HepG2 (cell line): Measurements from ENCODE around the gene NEMP2. TPM values are rescaled to one million over a fixed set of nuclear protein-coding genes. Genes with fewer than 3 reads are reported as not detected.

Experiments used
- ATAC-seq: fragments of 200-7000 bp; cut with Tn5 transposase; 3 replicates; pipeline ENCODE4 v1.9.1; 2020; ENCODE audit warnings: mild to moderate bottlenecking, moderate library complexity
- BruUV-seq: library from RNA; stranded (reverse); fragments of 400-500 nt; replicated peaks from 2 replicates; lab custom pipeline; 2021; lab: Mats Ljungman, UMichigan
- CTCF ChIA-PET: fragments of 300-600 bp; formaldehyde crosslinking; extraction: SDS; loops from one replicate; lab custom pipeline; 2021; ENCODE audit warnings: low total read pairs, inconsistent platforms, low intra/inter-chr PET ratio; lab: Yijun Ruan, JAX
- POLR2A ChIA-PET: fragments of 350-600 bp; sonication (Branson Sonifier 250); formaldehyde crosslinking; loops from one replicate; lab custom pipeline; 2020; ENCODE audit warnings: antibody characterized with exemption, inconsistent platforms; lab: Yijun Ruan, JAX
- DNase-seq: peaks from one replicate; pipeline ENCODE4 v3.0.0-alpha.2; 2015; ENCODE audit warnings: low spot score
- FAIRE-seq: peaks from 3 replicates; lab custom pipeline; 2011; peaks lifted over from hg19 to GRCh38; lab: Jason Lieb, UNC
- H2AFZ ChIP-seq: one replicate; pipeline ENCODE4 v1.6.1; 2011; ENCODE audit warnings: low read length, inconsistent platforms
- H3K27ac ChIP-seq: fragments of 300-600 bp; 3 replicates; pipeline ENCODE4 v1.8.0; 2011; ENCODE audit warnings: mixed run types, mild to moderate bottlenecking, mixed read lengths, low read length, inconsistent platforms; ENCODE audit not compliant: insufficient read depth; ENCODE audit errors: extremely low read length
- H3K27me3 ChIP-seq, 2 experiments: fragments of 200-600 bp in 1 of 2; 2 replicates in 1 of 2; 3 replicates in 1 of 2; pipeline versions ENCODE4 v1.6.0 to v1.8.0; 2011; ENCODE audit warnings: low read length in 2 of 2, mild to moderate bottlenecking in 2 of 2, moderate library complexity in 2 of 2, inconsistent platforms in 1 of 2; ENCODE audit not compliant: insufficient read depth in 2 of 2, control insufficient read depth in 1 of 2
- H3K36me3 ChIP-seq, 2 experiments: fragments of 200-600 bp in 1 of 2; replicated peaks in 1 of 2; 2 replicates in 1 of 2; 3 replicates in 1 of 2; pipeline versions ENCODE4 v1.5.1 to v1.8.0; 2011; ENCODE audit warnings: low read length in 2 of 2, inconsistent platforms in 1 of 2; ENCODE audit not compliant: insufficient read depth in 2 of 2, control insufficient read depth in 1 of 2
- H3K4me1 ChIP-seq: 2 replicates; pipeline ENCODE4 v1.5.1; 2012; ENCODE audit warnings: low read length, inconsistent platforms; ENCODE audit not compliant: insufficient read depth
- H3K4me2 ChIP-seq: 2 replicates; pipeline ENCODE4 v1.6.0; 2011; ENCODE audit warnings: low read depth, low read length, inconsistent platforms
- H3K4me3 ChIP-seq, 3 experiments: fragments of 200-600 bp in 1 of 3; sonication (generic), shearing (Covaris generic) in 1 of 3; replicated peaks in 1 of 3; 2 replicates each; pipeline ENCODE4 v1.5.1; 2011 to 2016; ENCODE audit warnings: low read length in 3 of 3, inconsistent platforms in 2 of 3, low read depth in 2 of 3, mild to moderate bottlenecking in 2 of 3, control low read depth in 1 of 3, mixed read lengths in 1 of 3; ENCODE audit not compliant: insufficient read depth in 1 of 3
- H3K79me2 ChIP-seq: one replicate; pipeline ENCODE4 v1.6.1; 2011; ENCODE audit warnings: low read length, inconsistent platforms; ENCODE audit not compliant: insufficient read depth
- H3K9ac ChIP-seq: 2 replicates; pipeline ENCODE4 v1.6.0; 2011; ENCODE audit warnings: mild to moderate bottlenecking, low read depth, low read length, inconsistent platforms; ENCODE audit not compliant: insufficient read depth
- H3K9me3 ChIP-seq: 2 replicates; pipeline ENCODE4 v1.5.1; 2012; ENCODE audit warnings: mild to moderate bottlenecking, low read length
- H4K20me1 ChIP-seq: 2 replicates; pipeline ENCODE4 v1.6.0; 2011; ENCODE audit warnings: inconsistent platforms, mild to moderate bottlenecking, low read length, moderate library complexity; ENCODE audit not compliant: insufficient read depth
- ASH2L ChIP-seq: fragments of 300-600, 200-600 bp; sonication (generic); IDR thresholded peaks from 2 replicates; pipeline ENCODE4 v1.7.0; 2017; ENCODE audit warnings: low read depth, mild to moderate bottlenecking, moderate library complexity, mixed read lengths, low read length; ENCODE audit not compliant: insufficient read length
- KDM4B ChIP-seq: sonication (generic); formaldehyde crosslinking; IDR thresholded peaks from 2 replicates; pipeline ENCODE4 v1.4.0; 2020; ENCODE audit warnings: missing genetic modification reagents
- MEIS2 ChIP-seq: sonication (generic); formaldehyde crosslinking; IDR thresholded peaks from 2 replicates; pipeline ENCODE4 v1.9.0; 2021; ENCODE audit warnings: mild to moderate bottlenecking, missing genetic modification reagents
- MLLT10 ChIP-seq: sonication (generic); formaldehyde crosslinking; IDR thresholded peaks from 2 replicates; pipeline ENCODE4 v1.4.0; 2020; ENCODE audit warnings: missing genetic modification reagents
- MYNN ChIP-seq: sonication (generic); formaldehyde crosslinking; IDR thresholded peaks from 2 replicates; pipeline ENCODE4 v1.4.0; 2020; ENCODE audit warnings: mild to moderate bottlenecking, low read depth, missing genetic modification reagents
- THYN1 ChIP-seq: sonication (generic); formaldehyde crosslinking; IDR thresholded peaks from 2 replicates; pipeline ENCODE4 v1.8.1; 2023; ENCODE audit warnings: low read depth, mild to moderate bottlenecking, moderate library complexity, missing genetic modification reagents, borderline replicate concordance
- ZKSCAN1 ChIP-seq: fragments of 150-350 bp; IDR thresholded peaks from 2 replicates; pipeline ENCODE4 v1.6.1; 2014; ENCODE audit warnings: low read length
- ZNF101 ChIP-seq: sonication (generic); formaldehyde crosslinking; IDR thresholded peaks from 2 replicates; pipeline ENCODE4 v1.4.0; 2020; ENCODE audit warnings: mild to moderate bottlenecking, low read depth, missing genetic modification reagents, borderline replicate concordance
- ZNF3 ChIP-seq: IDR thresholded peaks from 2 replicates; pipeline ENCODE4 v1.7.0; 2017; ENCODE audit warnings: inconsistent platforms
- ZNF724P ChIP-seq: sonication (generic); formaldehyde crosslinking; IDR thresholded peaks from 2 replicates; pipeline ENCODE4 v1.8.0; 2022; ENCODE audit warnings: missing genetic modification reagents, borderline replicate concordance
- ZNF850 ChIP-seq: sonication (generic); formaldehyde crosslinking; conservative IDR thresholded peaks from 2 replicates; pipeline ENCODE4 v1.9.0; 2021; ENCODE audit warnings: mild to moderate bottlenecking, missing genetic modification reagents
- ZNF879 ChIP-seq: sonication (generic); formaldehyde crosslinking; IDR thresholded peaks from 2 replicates; pipeline ENCODE4 v1.8.1; 2023; ENCODE audit warnings: missing genetic modification reagents
- ZSCAN25 ChIP-seq: sonication (generic); formaldehyde crosslinking; IDR thresholded peaks from 2 replicates; pipeline ENCODE4 v1.8.0; 2022; ENCODE audit warnings: mild to moderate bottlenecking, missing genetic modification reagents
- whole genome bisulfite sequencing: methylation state at CpG from one replicate; pipeline ENCODE4 v1.1.6; 2017; ENCODE audit warnings: low lambda C conversion rate; 5-methylcytosine and 5-hydroxymethylcytosine counted together
- in situ Hi-C: cut with HindIII; loops from 2 replicates; pipeline ENCODE4 v1.10.0; 2017; ENCODE audit warnings: low pct_unique_long_range_greater_than_20kb; ENCODE audit not compliant: extremely low pct_ligation_motif_present
- intact Hi-C: fragments of 100-400 bp; cut with micrococcal nuclease; formaldehyde crosslinking; loops from one replicate; pipeline ENCODE4 v1.10.0; 2022; ENCODE audit not compliant: unreplicated experiment
- polyA plus RNA-seq, 8 experiments: library from polyadenylated mRNA; depleted of rRNA in 3 of 8; stranded (reverse) in 7 of 8; unstranded in 1 of 8; fragments of >200 nt; fragmentation: Illumina TruSeq in 4 of 8; extraction: Trizol in 4 of 8; gene quantifications; 2 replicates each; pipeline versions ENCODE4 v1.2.1 to v1.2.3, GENCODE V29; 2011 to 2016; ENCODE audit warnings: low read depth in 4 of 8, missing spikeins in 1 of 8, mixed read lengths in 1 of 8; ENCODE audit not compliant: insufficient read depth in 1 of 8
- total RNA-seq, 5 experiments: library from RNA; depleted of rRNA; stranded (reverse); fragments of >200 nt; fragmentation: Illumina TruSeq; extraction: Trizol; gene quantifications; 2 replicates each; pipeline ENCODE4 v1.2.3, GENCODE V29; 2016; ENCODE audit warnings: low read depth in 1 of 5
- TF ChIP-seq, protein P1 (sequence below): fragments of 450-650 bp; IDR thresholded peaks from 2 replicates; pipeline ENCODE4 v1.6.1; 2017; ENCODE audit warnings: mild to moderate bottlenecking
- TF ChIP-seq, protein P2 (sequence below): sonication (generic); formaldehyde crosslinking; IDR thresholded peaks from 2 replicates; pipeline ENCODE4; 2020; ENCODE audit warnings: missing genetic modification reagents, mild to moderate bottlenecking, borderline replicate concordance

NEMP2 gene
- total and polyA plus RNA-seq, 2 of the 13 experiments (the other 11 are each of a cell fraction or from before 2014, with no cell fraction given) = 2.4 to 9.8 TPM

DNA sequence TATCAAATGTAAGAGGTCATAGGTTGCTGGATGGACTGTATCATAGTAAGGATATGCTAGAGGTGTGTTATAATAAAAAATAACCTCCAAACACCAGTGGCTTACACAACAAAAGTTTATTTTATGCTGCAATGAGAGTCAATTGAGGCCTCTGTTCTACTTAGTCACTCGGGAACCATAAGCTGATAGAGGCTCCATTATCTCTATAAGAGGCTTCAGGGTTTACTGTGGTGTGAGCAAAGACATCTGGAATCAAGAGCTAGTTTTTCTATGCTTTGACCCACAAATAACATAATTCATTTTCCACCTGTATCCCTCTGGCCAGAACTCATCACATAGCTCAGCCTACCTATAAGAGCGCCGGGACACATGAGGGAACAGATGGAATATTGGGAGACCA lies 47.5 kb upstream of the NEMP2 start:
- Histone ChIP-seq H2AFZ (no peak overlapping the region), H4K20me1 (no peaks in the 10 kb centered on the region), H3K9ac (no peak overlapping the region), H3K27ac (no peak overlapping the region), H3K4me2 (no peak overlapping the region), H3K9me3 (no peaks in the 10 kb centered on the region), H3K4me1 (peaks cover 24% of the 10 kb centered on the region), H3K36me3 (no peaks in the 10 kb centered on the region), H3K79me2 (no peaks in the 10 kb centered on the region), H3K4me3 (no peak overlapping the region), H3K27me3 (no peaks in the 10 kb centered on the region; a peak in 1 of 5 replicates)
- DNase-seq = no peak
- ATAC-seq = no peak
- no peak for FAIRE-seq
- BruUV-seq = no TSS peak
- TF ChIP-seq MLLT10 = no peak
- no peak for TF ChIP-seq ZNF101
- TF ChIP-seq ZNF3 (CRISPR knock-in tag) = no peak
- no peak for TF ChIP-seq MYNN (CRISPR knock-in tag)
- TF ChIP-seq ZSCAN25 = no peak
- no peak for TF ChIP-seq THYN1 (CRISPR knock-in tag)
- TF ChIP-seq, protein P1, sequence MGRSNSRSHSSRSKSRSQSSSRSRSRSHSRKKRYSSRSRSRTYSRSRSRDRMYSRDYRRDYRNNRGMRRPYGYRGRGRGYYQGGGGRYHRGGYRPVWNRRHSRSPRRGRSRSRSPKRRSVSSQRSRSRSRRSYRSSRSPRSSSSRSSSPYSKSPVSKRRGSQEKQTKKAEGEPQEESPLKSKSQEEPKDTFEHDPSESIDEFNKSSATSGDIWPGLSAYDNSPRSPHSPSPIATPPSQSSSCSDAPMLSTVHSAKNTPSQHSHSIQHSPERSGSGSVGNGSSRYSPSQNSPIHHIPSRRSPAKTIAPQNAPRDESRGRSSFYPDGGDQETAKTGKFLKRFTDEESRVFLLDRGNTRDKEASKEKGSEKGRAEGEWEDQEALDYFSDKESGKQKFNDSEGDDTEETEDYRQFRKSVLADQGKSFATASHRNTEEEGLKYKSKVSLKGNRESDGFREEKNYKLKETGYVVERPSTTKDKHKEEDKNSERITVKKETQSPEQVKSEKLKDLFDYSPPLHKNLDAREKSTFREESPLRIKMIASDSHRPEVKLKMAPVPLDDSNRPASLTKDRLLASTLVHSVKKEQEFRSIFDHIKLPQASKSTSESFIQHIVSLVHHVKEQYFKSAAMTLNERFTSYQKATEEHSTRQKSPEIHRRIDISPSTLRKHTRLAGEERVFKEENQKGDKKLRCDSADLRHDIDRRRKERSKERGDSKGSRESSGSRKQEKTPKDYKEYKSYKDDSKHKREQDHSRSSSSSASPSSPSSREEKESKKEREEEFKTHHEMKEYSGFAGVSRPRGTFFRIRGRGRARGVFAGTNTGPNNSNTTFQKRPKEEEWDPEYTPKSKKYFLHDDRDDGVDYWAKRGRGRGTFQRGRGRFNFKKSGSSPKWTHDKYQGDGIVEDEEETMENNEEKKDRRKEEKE = no peak
- TF ChIP-seq ZNF850 = no peak
- TF ChIP-seq, protein P2, sequence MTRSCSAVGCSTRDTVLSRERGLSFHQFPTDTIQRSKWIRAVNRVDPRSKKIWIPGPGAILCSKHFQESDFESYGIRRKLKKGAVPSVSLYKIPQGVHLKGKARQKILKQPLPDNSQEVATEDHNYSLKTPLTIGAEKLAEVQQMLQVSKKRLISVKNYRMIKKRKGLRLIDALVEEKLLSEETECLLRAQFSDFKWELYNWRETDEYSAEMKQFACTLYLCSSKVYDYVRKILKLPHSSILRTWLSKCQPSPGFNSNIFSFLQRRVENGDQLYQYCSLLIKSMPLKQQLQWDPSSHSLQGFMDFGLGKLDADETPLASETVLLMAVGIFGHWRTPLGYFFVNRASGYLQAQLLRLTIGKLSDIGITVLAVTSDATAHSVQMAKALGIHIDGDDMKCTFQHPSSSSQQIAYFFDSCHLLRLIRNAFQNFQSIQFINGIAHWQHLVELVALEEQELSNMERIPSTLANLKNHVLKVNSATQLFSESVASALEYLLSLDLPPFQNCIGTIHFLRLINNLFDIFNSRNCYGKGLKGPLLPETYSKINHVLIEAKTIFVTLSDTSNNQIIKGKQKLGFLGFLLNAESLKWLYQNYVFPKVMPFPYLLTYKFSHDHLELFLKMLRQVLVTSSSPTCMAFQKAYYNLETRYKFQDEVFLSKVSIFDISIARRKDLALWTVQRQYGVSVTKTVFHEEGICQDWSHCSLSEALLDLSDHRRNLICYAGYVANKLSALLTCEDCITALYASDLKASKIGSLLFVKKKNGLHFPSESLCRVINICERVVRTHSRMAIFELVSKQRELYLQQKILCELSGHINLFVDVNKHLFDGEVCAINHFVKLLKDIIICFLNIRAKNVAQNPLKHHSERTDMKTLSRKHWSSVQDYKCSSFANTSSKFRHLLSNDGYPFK (CRISPR knock-in tag) = no peak
- no peak for TF ChIP-seq MEIS2
- TF ChIP-seq ZNF879 (CRISPR knock-in tag) = no peak
- no peak for TF ChIP-seq ZNF724P (CRISPR knock-in tag)
- TF ChIP-seq KDM4B (CRISPR knock-in tag) = no peak
- TF ChIP-seq ZKSCAN1 = no peak
- no peak for TF ChIP-seq ASH2L
- ChIA-PET POLR2A (no interaction called here), CTCF (no interaction called here)
- in situ Hi-C loops = no loop called here
- WGBS = 66% methylated on average over 3 of the region's 3 CpGs
- intact Hi-C loops = no loop called here
